AG20443 (cell line): ENCODE data around the gene CDX1.
A peak's percentile ranks its signal among the peaks of the same experiment; 100 is the strongest.

Experiments used
- DNase-seq: peaks from one replicate; pipeline ENCODE4 v3.0.0; 2012; ENCODE audit warnings: low spot score, mixed read lengths

The CDX1 gene

GRCh38 chr5:150208187-150209098 is 41.9 kb downstream of the CDX1 start:
- DNase-seq, result peak; percentile 78

- DNase-seq, result peak; percentile 48
Measured at GRCh38 chr5:150209099-150209635, 42.6 kb downstream of the CDX1 start.

- no peak for DNase-seq
Measured at GRCh38 chr5:150210644-150211043, 44.1 kb downstream of the CDX1 start.

- DNase-seq, result no peak
Measured at GRCh38 chr5:150211156-150212030, 44.8 kb downstream of the CDX1 start.

- DNase-seq, result peak; percentile 72
Measured at GRCh38 chr5:150213530-150213929, 47.0 kb downstream of the CDX1 start.

GRCh38 chr5:150214289-150214688 is 47.7 kb downstream of the CDX1 start:
- peak; percentile 77 for DNase-seq

- no peak for DNase-seq
Measured at GRCh38 chr5:150215979-150216944, 49.7 kb downstream of the CDX1 start.

- DNase-seq, result no peak
Measured at GRCh38 chr5:150217038-150217437, 50.5 kb downstream of the CDX1 start.

- DNase-seq, result peak; percentile 92
Measured at GRCh38 chr5:150217873-150218692, 51.5 kb downstream of the CDX1 start.

GRCh38 chr5:150218693-150219035 is 52.1 kb downstream of the CDX1 start:
- DNase-seq, result no peak

GRCh38 chr5:150219142-150219541 is 52.6 kb downstream of the CDX1 start:
- DNase-seq, result peak; percentile 33

- no peak for DNase-seq
Measured at GRCh38 chr5:150219861-150220260, 53.3 kb downstream of the CDX1 start.

GRCh38 chr5:150221471-150221870 is 54.9 kb downstream of the CDX1 start:
- DNase-seq, result no peak

- DNase-seq, result no peak
Measured at GRCh38 chr5:150222906-150223305, 56.3 kb downstream of the CDX1 start.

GRCh38 chr5:150223474-150223873 is 56.9 kb downstream of the CDX1 start:
- DNase-seq, result no peak

- peak; percentile 41 for DNase-seq
Measured at GRCh38 chr5:150224483-150225027, 58.0 kb downstream of the CDX1 start.

- no peak for DNase-seq
Measured at GRCh38 chr5:150227036-150227435, 60.5 kb downstream of the CDX1 start.

GRCh38 chr5:150227606-150228273 is 61.2 kb downstream of the CDX1 start:
- DNase-seq, result peak; percentile 69

GRCh38 chr5:150229571-150229970 is 63.0 kb downstream of the CDX1 start:
- DNase-seq, result no peak

- no peak for DNase-seq
Measured at GRCh38 chr5:150230842-150231241, 64.3 kb downstream of the CDX1 start.
